Measurements from ENCODE around the gene POLR2E.

- TF ChIP-seq CTCF (conservative IDR thresholded peaks at IDR 0.05; ENCODE audit: low read length) (no peak), EZH2phosphoT487 (IDR thresholded peaks at IDR 0.05; ENCODE audit: borderline replicate concordance) (no peak)
Observed at GRCh38 chr19:1111641-1112267, 16.6 kb upstream of the POLR2E start.

Measured in Loucy (cell line).